NB4 (cell line): ENCODE results near the gene RCOR2.

Source experiments
- CTCF ChIP-seq: IDR thresholded peaks from one replicate; pipeline ENCODE4 v1.5.1; 2012; ENCODE audit warnings: low read depth, low read length
- POLR2A ChIP-seq: IDR thresholded peaks from 2 replicates; pipeline ENCODE4 v1.6.1; 2011; ENCODE audit warnings: mild to moderate bottlenecking; ENCODE audit not compliant: insufficient read length; ENCODE audit errors: extremely low read depth

GRCh38 chr11:63871962-63872799 lies 44.8 kb downstream of the RCOR2 start:
- TF ChIP-seq POLR2A (no peak), CTCF (peak; percentile 62)
